NCI-H510A treated with DMSO at 0.1 percent for 48 hours (cell line): Measurements from ENCODE around the gene CDK5RAP3.
A peak's percentile ranks its signal among the peaks of the same experiment; 100 is the strongest.

Experiments used
- DNase-seq: peaks from one replicate; lab custom pipeline; 2025; lab: John Stamatoyannopoulos, UW

The CDK5RAP3 gene

GRCh38 chr17:47949197-47949759, 21.6 kb upstream of the CDK5RAP3 start:
- peak; percentile 99 for DNase-seq

- DNase-seq = no peak
Observed at GRCh38 chr17:47949946-47950345, 21.0 kb upstream of the CDK5RAP3 start.

- DNase-seq = no peak
Observed at GRCh38 chr17:47950448-47950847, 20.5 kb upstream of the CDK5RAP3 start.

GRCh38 chr17:47952171-47953021, 18.5 kb upstream of the CDK5RAP3 start:
- DNase-seq = no peak

- no peak for DNase-seq
Observed at GRCh38 chr17:47953909-47954308, 17.0 kb upstream of the CDK5RAP3 start.

- DNase-seq = peak; percentile 83
Observed at GRCh38 chr17:47955497-47956461, 15.1 kb upstream of the CDK5RAP3 start.

GRCh38 chr17:47956791-47957590, 13.9 kb upstream of the CDK5RAP3 start:
- no peak for DNase-seq

- peak; percentile 99 for DNase-seq
Observed at GRCh38 chr17:47957591-47958490, 13.1 kb upstream of the CDK5RAP3 start, which contains the start of gene PRR15L. Gene PRR15L, minus strand, starts transcription at chr17:47957883. Its CDS starts 4,649 bp downstream, at chr17:47953234.

- DNase-seq = peak; percentile 91
Observed at GRCh38 chr17:47959825-47960655, 10.9 kb upstream of the CDK5RAP3 start.

- no peak for DNase-seq
Observed at GRCh38 chr17:47961406-47961805, 9.5 kb upstream of the CDK5RAP3 start.

- DNase-seq = no peak
Observed at GRCh38 chr17:47962901-47963300, 8.0 kb upstream of the CDK5RAP3 start.

- DNase-seq = no peak
Observed at GRCh38 chr17:47964856-47965255, 6.1 kb upstream of the CDK5RAP3 start.

GRCh38 chr17:47966079-47966519, 4.8 kb upstream of the CDK5RAP3 start:
- no peak for DNase-seq

- DNase-seq = no peak
Observed at GRCh38 chr17:47967607-47968252, 3.2 kb upstream of the CDK5RAP3 start.

GRCh38 chr17:47968836-47969235, 2.1 kb upstream of the CDK5RAP3 start:
- DNase-seq = no peak

GRCh38 chr17:47969930-47970724, 786 bp upstream of the CDK5RAP3 start:
- no peak for DNase-seq

- no peak for DNase-seq
Observed at GRCh38 chr17:47973541-47973940, 2.6 kb downstream of the CDK5RAP3 start.
